T-cell (primary cell): ENCODE data around the gene MTR. TPM values are rescaled to one million over a fixed set of nuclear protein-coding genes. Genes with fewer than 3 reads are reported as not detected.

Source experiments
- ATAC-seq, 4 experiments: fragments of 200-7000 bp in 3 of 4; fragments of 150-1000 bp in 1 of 4; cut with Tn5 transposase; replicated peaks in 1 of 4; 1 replicate in 3 of 4; 2 replicates in 1 of 4; pipeline ENCODE4 v1.10.0; 2021; ENCODE audit warnings: moderate library complexity in 3 of 4, mild to moderate bottlenecking in 2 of 4, moderate number of reproducible peaks in 1 of 4
- CTCF ChIA-PET, 2 donors: fragments of 300-600 bp; sonication (Branson Sonifier 250); formaldehyde crosslinking; loops; one replicate each; lab custom pipeline; 2022; ENCODE audit warnings: antibody characterized with exemption in 2 of 2; lab: Charles Lee
- POLR2A ChIA-PET, 2 donors: fragments of 300-600 bp; sonication (Branson Sonifier 250); formaldehyde crosslinking; loops; one replicate each; lab custom pipeline; 2022; ENCODE audit warnings: antibody characterized with exemption in 2 of 2; lab: Charles Lee
- DNase-seq, 35 experiments: peaks; one replicate each; pipeline versions ENCODE4 v3.0.0 to v3.0.0-alpha.2; 2013 to 2023
- H3K27ac ChIP-seq: one replicate; pipeline ENCODE4 v1.5.1; 2013; ENCODE audit warnings: low read length
- H3K27me3 ChIP-seq, 2 experiments: replicated peaks in 1 of 2; 1 replicate in 1 of 2; 2 replicates in 1 of 2; pipeline versions ENCODE4 v1.6.1 to v1.7.0; 2013; ENCODE audit warnings: low read length in 1 of 2, mixed read lengths in 1 of 2; ENCODE audit not compliant: control insufficient read depth in 2 of 2, insufficient read depth in 2 of 2; ENCODE audit errors: extremely low read depth in 1 of 2
- H3K36me3 ChIP-seq, 2 donors: 1 replicate in 1 of 2; 2 replicates in 1 of 2; pipeline versions ENCODE4 v1.6.1 to v1.7.0; 2013; ENCODE audit warnings: low read length in 1 of 2; ENCODE audit not compliant: control insufficient read depth in 2 of 2, insufficient read depth in 1 of 2; ENCODE audit errors: extremely low read depth in 1 of 2
- H3K4me1 ChIP-seq, 2 experiments: 1 replicate in 1 of 2; 2 replicates in 1 of 2; pipeline versions ENCODE4 v1.6.1 to v1.7.0; 2013; ENCODE audit warnings: low read length in 2 of 2, mixed read lengths in 1 of 2; ENCODE audit not compliant: insufficient read depth in 2 of 2, control insufficient read depth in 1 of 2; ENCODE audit errors: extremely low read depth in 1 of 2
- H3K4me3 ChIP-seq, 2 donors: 1 replicate in 1 of 2; 2 replicates in 1 of 2; pipeline versions ENCODE4 v1.5.1 to v1.7.0; 2013; ENCODE audit warnings: mild to moderate bottlenecking in 2 of 2, low read length in 1 of 2, moderate library complexity in 1 of 2; ENCODE audit not compliant: control insufficient read depth in 1 of 2; ENCODE audit errors: extremely low read depth in 1 of 2
- H3K9me3 ChIP-seq: 2 replicates; pipeline ENCODE4 v1.7.0; 2013
- H3K27ac Mint-ChIP-seq, 2 donors: one replicate each; pipeline ENCODE4 v1.8.0; 2020 to 2021; ENCODE audit warnings: mild to moderate bottlenecking in 2 of 2, mixed read lengths in 2 of 2
- H3K27me3 Mint-ChIP-seq, 2 donors: one replicate each; pipeline ENCODE4 v1.8.0; 2021 to 2022; ENCODE audit warnings: mixed read lengths in 2 of 2
- H3K36me3 Mint-ChIP-seq: one replicate; pipeline ENCODE4 v1.8.0; 2021; ENCODE audit warnings: mixed read lengths
- H3K4me1 Mint-ChIP-seq, 3 donors: one replicate each; pipeline ENCODE4 v1.8.0; 2020 to 2022; ENCODE audit warnings: mixed read lengths in 3 of 3, mild to moderate bottlenecking in 1 of 3
- H3K4me3 Mint-ChIP-seq, 3 donors: one replicate each; pipeline ENCODE4 v1.8.0; 2020 to 2022; ENCODE audit warnings: mild to moderate bottlenecking in 3 of 3, mixed read lengths in 3 of 3, moderate library complexity in 3 of 3
- H3K9me3 Mint-ChIP-seq, 3 donors: one replicate each; pipeline ENCODE4 v1.8.0; 2020 to 2022; ENCODE audit warnings: mixed read lengths in 3 of 3
- WGBS: methylation state at CpG from one replicate; pipeline ENCODE4 v1.1.5; 2013; ENCODE audit warnings: missing lambda C conversion rate; ENCODE audit not compliant: insufficient coverage; 5-methylcytosine and 5-hydroxymethylcytosine counted together
- total RNA-seq, 35 experiments: library from RNA in 6 of 35; stranded (reverse) in 6 of 35; fragments of 120-200 nt in 1 of 35; gene quantifications; one replicate each; pipeline versions ENCODE4 v1.2.1 to v1.2.4 and lab custom pipeline; 2013 to 2026

MTR gene
- total RNA-seq, 5 donors from 2014 or later (not counting 1 experiment from before 2014, with no cell fraction given): 49.8 to 61.5 (median 56.1) TPM

- no CpG with 5 or more reads among the region's 3 CpGs for WGBS
- H3K27ac ChIP-seq: no peak overlapping the region
- no peak overlapping the region for H3K4me3 ChIP-seq
- H3K9me3 Mint-ChIP-seq: no peaks in the 10 kb centered on the region
- ChIA-PET CTCF (no interaction called here), POLR2A (no interaction called here)
- peaks cover 2 to 47% of the 10 kb centered on the region in 2 donors for H3K36me3 ChIP-seq
- H3K9me3 ChIP-seq: no peaks in the 10 kb centered on the region
- peaks cover 9 to 16% of the 10 kb centered on the region in 2 experiments for H3K4me1 ChIP-seq
- peaks cover 75% of the 10 kb centered on the region for H3K36me3 Mint-ChIP-seq
- H3K4me3 Mint-ChIP-seq: no peak overlapping the region
- H3K27ac Mint-ChIP-seq: no peak overlapping the region
- no peaks in the 10 kb centered on the region for H3K27me3 ChIP-seq
- no peak for ATAC-seq
- H3K27me3 Mint-ChIP-seq: no peaks in the 10 kb centered on the region
- H3K4me1 Mint-ChIP-seq: peaks cover 22 to 35% (median 27%) of the 10 kb centered on the region in 3 donors
- no peak for DNase-seq
These were observed 69.1 kb downstream of the MTR start for GRCh38 chr1:236864211-236864610.

GRCh38 chr1:236864996-236865817 lies 70.1 kb downstream of the MTR start:
- peak overlapping the region; percentile 2 to 61 for H3K27ac Mint-ChIP-seq
- peaks cover 68% of the 10 kb centered on the region for H3K36me3 Mint-ChIP-seq
- no peak overlapping the region for H3K27ac ChIP-seq
- POLR2A ChIA-PET: no interaction called here
- ATAC-seq (no peak), DNase-seq (no peak)
- H3K27me3 Mint-ChIP-seq: no peaks in the 10 kb centered on the region
- no peaks in the 10 kb centered on the region for H3K9me3 ChIP-seq
- no peak overlapping the region for H3K4me3 ChIP-seq
- no peak overlapping the region for H3K4me3 Mint-ChIP-seq
- CTCF ChIA-PET: no interaction called here
- 90% methylated on average over 1 of the region's 3 CpGs for WGBS
- H3K4me1 ChIP-seq: peaks cover 9 to 16% of the 10 kb centered on the region in 2 experiments
- no peaks in the 10 kb centered on the region for H3K27me3 ChIP-seq
- H3K9me3 Mint-ChIP-seq: no peaks in the 10 kb centered on the region
- H3K4me1 Mint-ChIP-seq: peaks cover 22 to 30% (median 27%) of the 10 kb centered on the region in 3 donors
- H3K36me3 ChIP-seq: peaks cover 0 to 51% of the 10 kb centered on the region in 2 donors

GRCh38 chr1:236865818-236866155 lies 70.7 kb downstream of the MTR start:
- H3K27me3 Mint-ChIP-seq: no peaks in the 10 kb centered on the region
- peaks cover 9 to 16% of the 10 kb centered on the region in 2 experiments for H3K4me1 ChIP-seq
- POLR2A ChIA-PET: interaction anchor here in 1 of 2 donors (0.6 kb wide), 1 partner anchor 773 kb away, joined by 3 read pairs; no protein-coding TSS in a partner anchor
- H3K9me3 ChIP-seq: no peaks in the 10 kb centered on the region
- peak overlapping the region; percentile 2 to 61 for H3K27ac Mint-ChIP-seq
- no peaks in the 10 kb centered on the region for H3K27me3 ChIP-seq
- no peak for ATAC-seq
- H3K36me3 Mint-ChIP-seq: peaks cover 68% of the 10 kb centered on the region
- no peak overlapping the region for H3K4me3 ChIP-seq
- H3K36me3 ChIP-seq: peaks cover 0 to 56% of the 10 kb centered on the region in 2 donors
- CTCF ChIA-PET: no interaction called here
- WGBS: no CpG with 5 or more reads among the region's 1 CpG
- DNase-seq: no peak
- H3K9me3 Mint-ChIP-seq: no peaks in the 10 kb centered on the region
- no peak overlapping the region for H3K4me3 Mint-ChIP-seq
- H3K4me1 Mint-ChIP-seq: peaks cover 22 to 29% (median 26%) of the 10 kb centered on the region in 3 donors
- no peak overlapping the region for H3K27ac ChIP-seq

- no peaks in the 10 kb centered on the region for H3K27me3 Mint-ChIP-seq
- H3K4me1 Mint-ChIP-seq: peaks cover 0 to 4% (median 0%) of the 10 kb centered on the region in 3 donors
- Histone ChIP-seq H3K9me3 (no peaks in the 10 kb centered on the region), H3K4me3 (no peak overlapping the region), H3K27ac (no peak overlapping the region), H3K36me3 (peaks cover 0 to 52% of the 10 kb centered on the region in 2 donors), H3K4me1 (no peaks in the 10 kb centered on the region), H3K27me3 (no peaks in the 10 kb centered on the region)
- H3K9me3 Mint-ChIP-seq: no peaks in the 10 kb centered on the region
- H3K27ac Mint-ChIP-seq: no peak overlapping the region
- peak; percentile 42 to 63 (median 49) for ATAC-seq
- POLR2A ChIA-PET: interaction anchor here in 1 of 2 donors (0.6 kb wide), 1 partner anchor 109 kb away, joined by 4 read pairs; no protein-coding TSS in a partner anchor
- no peak overlapping the region for H3K4me3 Mint-ChIP-seq
- CTCF ChIA-PET: interaction anchor here (0.7 to 2.1 kb wide), 4 partner anchors 36 to 261 kb away, joined by 3 to 5 read pairs (median 4); no protein-coding TSS in a partner anchor
- peak in 27 of 35 experiments; percentile 4 to 75 (median 25) for DNase-seq
- WGBS: 90% methylated on average over 3 of the region's 6 CpGs
- peaks cover 68% of the 10 kb centered on the region for H3K36me3 Mint-ChIP-seq
These were observed 73.8 kb downstream of the MTR start for GRCh38 chr1:236868625-236869467.

GRCh38 chr1:236869911-236870310 lies 74.8 kb downstream of the MTR start:
- no peaks in the 10 kb centered on the region for H3K4me1 ChIP-seq
- WGBS: 90% methylated on average over 2 of the region's 2 CpGs
- ChIA-PET POLR2A (no interaction called here), CTCF (interaction anchor here (1.1 to 2.1 kb wide), 3 partner anchors 111 to 262 kb away, joined by 3 to 5 read pairs (median 4); no protein-coding TSS in a partner anchor)
- no peak overlapping the region for H3K27ac ChIP-seq
- H3K27ac Mint-ChIP-seq: no peak overlapping the region
- peaks cover 0 to 4% (median 0%) of the 10 kb centered on the region in 3 donors for H3K4me1 Mint-ChIP-seq
- peaks cover 68% of the 10 kb centered on the region for H3K36me3 Mint-ChIP-seq
- H3K9me3 ChIP-seq: no peaks in the 10 kb centered on the region
- no peaks in the 10 kb centered on the region for H3K9me3 Mint-ChIP-seq
- no peak overlapping the region for H3K4me3 Mint-ChIP-seq
- no peak for ATAC-seq
- no peaks in the 10 kb centered on the region for H3K27me3 ChIP-seq
- DNase-seq: no peak
- peaks cover 0 to 46% of the 10 kb centered on the region in 2 donors for H3K36me3 ChIP-seq
- no peak overlapping the region for H3K4me3 ChIP-seq
- H3K27me3 Mint-ChIP-seq: no peaks in the 10 kb centered on the region

GRCh38 chr1:236870721-236871120 lies 75.6 kb downstream of the MTR start:
- no peaks in the 10 kb centered on the region for H3K4me1 Mint-ChIP-seq
- POLR2A ChIA-PET: no interaction called here
- ATAC-seq (no peak), DNase-seq (peak in 1 of 35 experiments; percentile 14)
- H3K27me3 Mint-ChIP-seq: no peaks in the 10 kb centered on the region
- CTCF ChIA-PET: interaction anchor here (0.9 to 1.6 kb wide), 3 partner anchors 111 kb away, joined by 3 to 5 read pairs (median 4); no protein-coding TSS in a partner anchor
- no peaks in the 10 kb centered on the region for H3K4me1 ChIP-seq
- no peak overlapping the region for H3K27ac Mint-ChIP-seq
- no peak overlapping the region for H3K4me3 Mint-ChIP-seq
- H3K27ac ChIP-seq: no peak overlapping the region
- peaks cover 67% of the 10 kb centered on the region for H3K36me3 Mint-ChIP-seq
- no peak overlapping the region for H3K4me3 ChIP-seq
- 84% methylated on average over 4 of the region's 6 CpGs for WGBS
- no peaks in the 10 kb centered on the region for H3K9me3 Mint-ChIP-seq
- no peaks in the 10 kb centered on the region for H3K27me3 ChIP-seq
- no peaks in the 10 kb centered on the region for H3K9me3 ChIP-seq
- H3K36me3 ChIP-seq: peaks cover 0 to 51% of the 10 kb centered on the region in 2 donors
